ENCODE results near the gene TLE2. TPM values are rescaled to one million over a fixed set of nuclear protein-coding genes. Genes with fewer than 3 reads are reported as not detected.

Gene TLE2
- total and polyA plus RNA-seq, 9 of the 15 experiments (the other 6 are each of a cell fraction or from before 2014, with no cell fraction given): 0.35 to 13.1 (median 6.2) TPM

DNA sequence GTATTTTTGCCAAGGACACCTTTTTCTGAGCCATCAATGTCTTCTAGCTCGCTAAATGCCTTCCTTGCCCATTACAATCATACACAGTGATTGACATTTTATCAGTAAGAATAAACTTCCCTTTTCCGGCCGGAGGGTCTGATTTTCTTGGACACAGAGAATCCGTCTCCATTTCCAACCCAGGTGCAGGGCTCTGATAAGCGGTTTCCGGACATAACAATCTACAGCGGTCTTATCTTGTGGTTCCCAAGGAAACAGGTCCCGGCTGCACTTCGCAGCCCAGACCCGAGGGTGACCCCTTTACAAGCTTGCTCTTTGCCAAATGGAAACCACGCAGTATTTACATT lies 79.2 kb downstream of the TLE2 start:
- intact Hi-C loops (cut with micrococcal nuclease) (loop anchor here (1.0 to 10.0 kb wide), 5 partner anchors 49 to 213 kb away; partner anchors contain the start of genes ZNF555 and ZNF57), in situ Hi-C loops (cut with MboI) (loop anchor here (5.0 to 10.0 kb wide), 2 partner anchors 207 to 355 kb away; no protein-coding TSS in a partner anchor)
- Histone ChIP-seq H3K36me3 (ENCODE audit: control insufficient read depth, insufficient read depth, low read length) (no peaks in the 10 kb centered on the region), H3K27ac (ENCODE audit: extremely low read depth, low read depth, low read length) (peak overlapping the region; percentile 94), H3K4me3 (peak overlapping the region; percentile 77), H3K9ac (ENCODE audit: insufficient read depth in 1 of 2, low read depth in 2 of 2, low read length in 2 of 2) (peak overlapping the region; percentile 91 to 92), H3K4me1 (replicated peaks in 1 of 2; ENCODE audit: control insufficient read depth in 2 of 2, insufficient read depth in 2 of 2, low read length in 2 of 2) (peaks cover 9 to 13% of the 10 kb centered on the region in 2 experiments), H3K4me2 (ENCODE audit: insufficient read depth, low read length) (peak overlapping the region; percentile 98), H3K9me3 (replicated peaks; ENCODE audit: control insufficient read depth, insufficient read depth, low read depth, low read length) (no peaks in the 10 kb centered on the region), H3K9me1 (ENCODE audit: control insufficient read depth, insufficient read depth, low read length) (no peaks in the 10 kb centered on the region), H3K79me2 (ENCODE audit: control insufficient read depth, insufficient read depth, low read length) (no peaks in the 10 kb centered on the region), H3K27me3 (ENCODE audit: control insufficient read depth in 2 of 2, insufficient read depth in 2 of 2, low read length in 2 of 2) (no peaks in the 10 kb centered on the region), H4K20me1 (replicated peaks; ENCODE audit: control insufficient read depth, insufficient read depth, low read length) (peaks cover 11% of the 10 kb centered on the region), H2AFZ (ENCODE audit: low read depth, low read length) (peak overlapping the region; percentile 76; the same call in 1 of the 2 replicates)
- ATAC-seq (peak; percentile 77), DNase-seq (ENCODE audit: extremely low read depth in 1 of 4, low spot score in 3 of 4) (peak; percentile 70 to 98 (median 84)), FAIRE-seq (no peak)
- under 1% methylated on average over 11 of the region's 11 CpGs for WGBS (ENCODE audit: insufficient coverage, low coverage, missing lambda C conversion rate)
- ChIA-PET POLR2A (interaction anchor here (0.5 to 3.2 kb wide), 36 partner anchors 9 to 1596 kb away, joined by 3 to 21 read pairs (median 3); partner anchors contain the start of genes TLE5, TLE6, ZNF555 and ZNF57), CTCF (ENCODE audit: low intra/inter-chr PET ratio) (no interaction called here)
- BruUV-seq (replicated peaks): TSS peak; percentile 84
- peak in 1 of 2 experiments; percentile 90; a peak in 1 of 4 replicates for TF ChIP-seq FOXK2 (conservative IDR thresholded peaks at IDR 0.05 in 1 of 2, IDR thresholded peaks at IDR 0.05 in 1 of 2; ENCODE audit: low read depth in 2 of 2)
- peak; percentile 21; the same call in 1 of the 2 replicates for TF ChIP-seq ZNF41 (CRISPR knock-in tag; conservative IDR thresholded peaks at IDR 0.05)
- no peak for TF ChIP-seq ZNF212 (CRISPR knock-in tag; IDR thresholded peaks at IDR 0.05)
- no peak for TF ChIP-seq ZC3H4 (CRISPR knock-in tag; IDR thresholded peaks at IDR 0.05; ENCODE audit: borderline replicate concordance)
- TF ChIP-seq ERF (CRISPR knock-in tag; IDR thresholded peaks at IDR 0.05): 0 out of 2 replicates have a peak, but pooled peaks have one; percentile 39
- no peak for TF ChIP-seq KLF13 (tag; IDR thresholded peaks at IDR 0.05; ENCODE audit: borderline replicate concordance, low read depth)
- TF ChIP-seq ZEB2 (IDR thresholded peaks at IDR 0.05): peak; percentile 88
- no peak for TF ChIP-seq SNIP1 (IDR thresholded peaks at IDR 0.05; ENCODE audit: low read depth)
- peak; percentile 99 to 100 for TF ChIP-seq HDAC1 (IDR thresholded peaks at IDR 0.05)
- peak; percentile 68 for TF ChIP-seq NCOA6 (IDR thresholded peaks at IDR 0.05)
- peak; percentile 97 for TF ChIP-seq GATA2 (CRISPR knock-in tag; IDR thresholded peaks at IDR 0.05)
- peak; percentile 69; the same call in 1 of the 2 replicates for TF ChIP-seq NFATC3 (IDR thresholded peaks at IDR 0.05)
- TF ChIP-seq FOSL1 (tag; conservative IDR thresholded peaks at IDR 0.05): peak; percentile 89
- TF ChIP-seq BMI1 (IDR thresholded peaks at IDR 0.05; ENCODE audit: low read length): peak; percentile 54; the same call in 1 of the 2 replicates
- TF ChIP-seq SMARCB1 (IDR thresholded peaks at IDR 0.05; ENCODE audit: insufficient read length, low read depth): peak; percentile 87
- TF ChIP-seq KDM1A (IDR thresholded peaks at IDR 0.05): peak; percentile 100
- peak; percentile 97 for TF ChIP-seq ZNF589 (CRISPR knock-in tag; IDR thresholded peaks at IDR 0.05; ENCODE audit: low read depth)
- peak; percentile 99 for TF ChIP-seq ARID1B (IDR thresholded peaks at IDR 0.05)
- TF ChIP-seq MEF2A (IDR thresholded peaks at IDR 0.05; ENCODE audit: control insufficient read depth, low read depth, low read length): peak; percentile 59; the same call in 1 of the 2 replicates
- peak; percentile 59; the same call in 1 of the 2 replicates for TF ChIP-seq MXI1 (IDR thresholded peaks at IDR 0.05; ENCODE audit: low read depth, low read length)
- TF ChIP-seq PHF21A (IDR thresholded peaks at IDR 0.05; ENCODE audit: borderline replicate concordance, low read depth): peak; percentile 90; the same call in 1 of the 2 replicates
- no peak for TF ChIP-seq MCM2 (IDR thresholded peaks at IDR 0.05; ENCODE audit: low read depth)
- peak; percentile 83 for TF ChIP-seq MTA3 (IDR thresholded peaks at IDR 0.05; ENCODE audit: borderline replicate concordance)
- TF ChIP-seq POLR2AphosphoS5 (IDR thresholded peaks at IDR 0.05; ENCODE audit: control insufficient read depth, insufficient read depth, low read depth, low read length): peak; percentile 95
- peak; percentile 83 for TF ChIP-seq HMG20A (CRISPR knock-in tag; conservative IDR thresholded peaks at IDR 0.05)
- peak; percentile 84; the same call in 1 of the 2 replicates for TF ChIP-seq HEY1 (CRISPR knock-in tag; IDR thresholded peaks at IDR 0.05; ENCODE audit: borderline replicate concordance)
- TF ChIP-seq ZNF274 (IDR thresholded peaks at IDR 0.05; ENCODE audit: borderline replicate concordance, low read depth, low read length): peak; percentile 59; the same call in 1 of the 2 replicates
- TF ChIP-seq ZNF717 (CRISPR knock-in tag; IDR thresholded peaks at IDR 0.05): no peak
